K562 (cell line): ENCODE data around the gene MAP3K7CL. TPM values are rescaled to one million over a fixed set of nuclear protein-coding genes. Genes with fewer than 3 reads are reported as not detected.

Source experiments
- ATAC-seq: fragments of 200-7000 bp; cut with Tn5 transposase; 3 replicates; pipeline ENCODE4 v1.9.1; 2020; ENCODE audit warnings: moderate library complexity
- BruUV-seq: library from RNA; stranded (reverse); fragments of 400-500 nt; replicated peaks from 2 replicates; lab custom pipeline; 2021; lab: Mats Ljungman, UMichigan
- CTCF ChIA-PET: fragments of 300-600 bp; formaldehyde crosslinking; extraction: SDS; loops from one replicate; lab custom pipeline; 2021; ENCODE audit warnings: low intra/inter-chr PET ratio; lab: Yijun Ruan, JAX
- POLR2A ChIA-PET: fragments of 300-600, 350-650 bp; sonication (Branson Sonifier 250); formaldehyde crosslinking; extraction: SDS; loops from one replicate; lab custom pipeline; 2021; ENCODE audit warnings: antibody characterized with exemption, inconsistent platforms; lab: Yijun Ruan, JAX
- DNase-seq, 4 experiments: peaks; one replicate each; pipeline versions ENCODE4 v3.0.0 to v3.0.0-alpha.2; 2011 to 2018; ENCODE audit warnings: low spot score in 3 of 4, mixed read lengths in 3 of 4; ENCODE audit errors: extremely low read depth in 1 of 4
- FAIRE-seq: peaks from 2 replicates; lab custom pipeline; 2011; peaks lifted over from hg19 to GRCh38; lab: Jason Lieb, UNC
- H2AFZ ChIP-seq: 2 replicates; pipeline ENCODE4 v1.6.0; 2011; ENCODE audit warnings: low read depth, low read length, control low read depth, inconsistent platforms
- H3K27ac ChIP-seq: fragments of 200-600 bp; 3 replicates; pipeline ENCODE4 v1.8.0; 2011; ENCODE audit warnings: low read depth, mild to moderate bottlenecking, control low read depth, inconsistent platforms, low read length, moderate library complexity, mixed read lengths; ENCODE audit errors: extremely low read depth
- H3K27me3 ChIP-seq, 2 experiments: fragments of 300-600 bp in 1 of 2; 2 replicates in 1 of 2; 3 replicates in 1 of 2; pipeline versions ENCODE4 v1.6.0 to v1.8.0; 2011; ENCODE audit warnings: inconsistent platforms in 2 of 2, low read length in 2 of 2, mild to moderate bottlenecking in 1 of 2, mixed read lengths in 1 of 2, moderate library complexity in 1 of 2; ENCODE audit not compliant: control insufficient read depth in 2 of 2, insufficient read depth in 2 of 2
- H3K36me3 ChIP-seq: fragments of 300-600 bp; 3 replicates; pipeline ENCODE4 v1.8.0; 2011; ENCODE audit warnings: mild to moderate bottlenecking, low read length, inconsistent platforms; ENCODE audit not compliant: control insufficient read depth, insufficient read depth
- H3K4me1 ChIP-seq, 2 experiments: fragments of 200-600 bp in 1 of 2; replicated peaks in 1 of 2; 2 replicates in 1 of 2; 3 replicates in 1 of 2; pipeline versions ENCODE4 v1.5.1 to v1.8.0; 2011; ENCODE audit warnings: inconsistent platforms in 2 of 2, low read length in 2 of 2, mild to moderate bottlenecking in 1 of 2, mixed read lengths in 1 of 2, moderate library complexity in 1 of 2; ENCODE audit not compliant: control insufficient read depth in 2 of 2, insufficient read depth in 2 of 2
- H3K4me2 ChIP-seq: 2 replicates; pipeline ENCODE4 v1.6.1; 2011; ENCODE audit warnings: low read length, control low read depth, inconsistent platforms, mixed read lengths; ENCODE audit not compliant: insufficient read depth
- H3K4me3 ChIP-seq: fragments of 200-600 bp; sonication (generic), shearing (Covaris generic); 2 replicates; pipeline ENCODE4 v1.5.1; 2016; ENCODE audit warnings: control low read depth, inconsistent platforms
- H3K79me2 ChIP-seq: fragments of 200-600 bp; 3 replicates; pipeline ENCODE4 v1.8.0; 2011; ENCODE audit warnings: low read length, inconsistent platforms; ENCODE audit not compliant: control insufficient read depth, insufficient read depth
- H3K9ac ChIP-seq, 2 experiments: 2 replicates each; pipeline versions ENCODE4 v1.6.0 to v1.6.1; 2011; ENCODE audit warnings: low read depth in 2 of 2, low read length in 2 of 2, control low read depth in 1 of 2, inconsistent platforms in 1 of 2, mild to moderate bottlenecking in 1 of 2, mixed read lengths in 1 of 2; ENCODE audit not compliant: insufficient read depth in 1 of 2
- H3K9me1 ChIP-seq: one replicate; pipeline ENCODE4 v1.6.0; 2011; ENCODE audit warnings: inconsistent platforms, mild to moderate bottlenecking, low read length, moderate library complexity; ENCODE audit not compliant: control insufficient read depth, insufficient read depth
- H3K9me3 ChIP-seq: replicated peaks from 2 replicates; pipeline ENCODE4 v1.5.1; 2011; ENCODE audit warnings: low read depth, low read length, inconsistent platforms; ENCODE audit not compliant: control insufficient read depth, insufficient read depth
- H4K20me1 ChIP-seq: replicated peaks from 2 replicates; pipeline ENCODE4 v1.6.1; 2011; ENCODE audit warnings: low read length, inconsistent platforms, mixed read lengths; ENCODE audit not compliant: control insufficient read depth, insufficient read depth
- BRF2 ChIP-seq: IDR thresholded peaks from 3 replicates; pipeline ENCODE4 v1.6.1; 2011; ENCODE audit warnings: borderline replicate concordance, mild to moderate bottlenecking; ENCODE audit not compliant: insufficient read length, insufficient read depth
- CTCF ChIP-seq, 3 experiments: IDR thresholded peaks in 2 of 3; conservative IDR thresholded peaks in 1 of 3; 2 replicates each; pipeline ENCODE4 v1.5.1; 2011 to 2012; ENCODE audit warnings: low read length in 3 of 3, mild to moderate bottlenecking in 3 of 3, control low read depth in 2 of 3, improper control_type of control experiment in 1 of 3, inconsistent platforms in 1 of 3, low read depth in 1 of 3, mixed read lengths in 1 of 3, moderate library complexity in 1 of 3; ENCODE audit not compliant: insufficient read depth in 2 of 3
- GMEB1 ChIP-seq: fragments of 250-450 bp; sonication (Bioruptor Pico); IDR thresholded peaks from 2 replicates; pipeline ENCODE4 v1.4.0; 2020; ENCODE audit warnings: mild to moderate bottlenecking
- HIVEP1 ChIP-seq: fragments of 250-450 bp; sonication (Bioruptor Pico); IDR thresholded peaks from 2 replicates; pipeline ENCODE4 v1.4.0; 2020; ENCODE audit warnings: mild to moderate bottlenecking
- ID3 ChIP-seq, 2 experiments: fragments of 250-450 bp in 1 of 2; fragments of 450-650 bp in 1 of 2; sonication (Bioruptor Pico) in 1 of 2; IDR thresholded peaks; 2 replicates each; pipeline versions ENCODE4 v1.6.1 to v1.8.0; 2016 to 2021; ENCODE audit warnings: mild to moderate bottlenecking in 2 of 2, moderate library complexity in 2 of 2, missing compliant biosample characterization in 1 of 2, missing genetic modification characterization in 1 of 2
- RBM22 ChIP-seq: fragments of 200-400 bp; formaldehyde crosslinking; IDR thresholded peaks from 2 replicates; pipeline ENCODE4 v1.6.1; 2018; ENCODE audit warnings: low read length, low read depth; ENCODE audit not compliant: poor library complexity, severe bottlenecking
- STAT5B ChIP-seq: fragments of 250-450 bp; sonication (Bioruptor Pico); IDR thresholded peaks from 2 replicates; pipeline ENCODE4 v1.8.0; 2021; ENCODE audit warnings: mild to moderate bottlenecking, inconsistent platforms
- TOE1 ChIP-seq, 2 experiments: fragments of 450-650 bp in 1 of 2; sonication (generic) in 1 of 2; formaldehyde crosslinking in 1 of 2; IDR thresholded peaks; 2 replicates each; pipeline versions ENCODE4 v1.7.1 to v1.8.0; 2016 to 2022; ENCODE audit warnings: borderline replicate concordance in 2 of 2, mild to moderate bottlenecking in 2 of 2, antibody characterized with exemption in 1 of 2, inconsistent platforms in 1 of 2, low read depth in 1 of 2, missing genetic modification reagents in 1 of 2, moderate library complexity in 1 of 2
- ZNF583 ChIP-seq: fragments of 250-450 bp; sonication (Bioruptor Pico); IDR thresholded peaks from 2 replicates; pipeline ENCODE4 v1.4.0; 2020
- ZNF584 ChIP-seq: fragments of 200-800 bp; sonication (Bioruptor generic); IDR thresholded peaks from 2 replicates; pipeline ENCODE4 v1.6.1; 2016; ENCODE audit warnings: low read depth, mild to moderate bottlenecking, missing genetic modification characterization, missing compliant biosample characterization
- ZZZ3 ChIP-seq: fragments of 450-650 bp; IDR thresholded peaks from 2 replicates; pipeline ENCODE4 v1.6.1; 2016; ENCODE audit warnings: antibody characterized with exemption, mild to moderate bottlenecking, moderate library complexity
- WGBS: fragments of 100-300 bp; shearing (Covaris generic); methylation state at CpG from one replicate; pipeline ENCODE4 v1.1.6; 2016; ENCODE audit warnings: low coverage, mixed read lengths; ENCODE audit not compliant: insufficient coverage; ENCODE audit errors: missing lambda C conversion rate; 5-methylcytosine and 5-hydroxymethylcytosine counted together
- in situ Hi-C: fragments of 300-500 bp; cut with MboI; formaldehyde crosslinking; loops from 4 replicates; pipeline ENCODE4 v1.15.0; 2018; ENCODE audit warnings: inconsistent platforms, mixed read lengths
- intact Hi-C: fragments of 100-400 bp; cut with micrococcal nuclease; formaldehyde crosslinking; loops from 2 replicates; pipeline ENCODE4 v1.14.2; 2022
- polyA plus RNA-seq, 8 experiments: library from polyadenylated mRNA; depleted of rRNA in 4 of 8; stranded (reverse) in 5 of 8; unstranded in 3 of 8; fragments of >200 nt; fragmentation: Nextera tagmentation in 2 of 8; fragmentation: Illumina TruSeq in 1 of 8; extraction: Ambion mirVana in 2 of 8; extraction: Trizol in 1 of 8; gene quantifications; 2 replicates each; pipeline versions ENCODE4 v1.2.1 to v1.2.3, GENCODE V29; 2011 to 2014; ENCODE audit warnings: inconsistent platforms in 1 of 8, missing spikeins in 1 of 8
- total RNA-seq, 7 experiments: library from RNA; depleted of rRNA in 6 of 7; stranded (reverse); fragments of >200 nt in 6 of 7; fragmentation: Illumina TruSeq in 2 of 7; extraction: Trizol in 2 of 7; gene quantifications; 2 replicates each; pipeline versions ENCODE4 v1.2.1 to v1.2.3, GENCODE V29; 2011 to 2021; ENCODE audit warnings: low replicate concordance in 1 of 7
- TF ChIP-seq, protein P1 (sequence below): fragments of 450-650 bp; IDR thresholded peaks from 2 replicates; pipeline ENCODE4 v1.6.1; 2018; ENCODE audit warnings: mild to moderate bottlenecking, low read depth; ENCODE audit not compliant: partially characterized antibody

MAP3K7CL gene
- total and polyA plus RNA-seq, 9 of the 15 experiments (the other 6 are each of a cell fraction or from before 2014, with no cell fraction given) = 0.13 to 0.15 (median 0.14) TPM; not detected in 6

DNA sequence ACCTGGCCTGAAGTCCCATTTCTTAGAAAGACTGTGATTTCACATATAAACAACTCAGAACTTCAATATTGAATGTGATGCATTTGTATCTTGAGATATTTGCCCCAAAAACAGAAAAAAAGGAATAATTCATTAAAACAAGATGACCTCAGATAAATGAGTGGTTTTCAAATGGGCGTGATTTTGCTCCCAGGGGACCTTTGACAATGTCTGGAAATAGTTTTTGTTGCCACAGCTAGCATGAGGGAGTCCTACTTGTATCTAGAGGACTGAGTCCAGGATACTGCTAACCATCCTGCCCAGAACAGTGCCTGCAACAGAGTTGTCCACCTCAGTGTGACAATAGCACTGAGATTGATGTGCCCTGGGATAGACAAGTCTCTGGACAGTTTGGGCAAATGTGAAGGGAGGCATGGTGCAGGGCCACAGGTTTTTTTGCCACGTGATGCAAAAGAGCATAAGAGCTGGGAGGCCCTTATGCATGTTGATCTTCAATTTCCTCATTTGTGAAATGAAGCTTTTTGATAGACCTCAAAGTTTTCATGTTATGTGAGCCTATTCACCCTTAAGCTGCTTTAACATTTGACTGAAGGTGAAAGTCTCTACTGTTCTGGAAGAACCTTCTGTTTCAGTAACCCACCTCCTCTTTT, 46.2 kb downstream of the MAP3K7CL start:
- CTCF ChIA-PET = no interaction called here
- H3K4me1 ChIP-seq = no peaks in the 10 kb centered on the region
- H3K9ac ChIP-seq = no peak overlapping the region
- POLR2A ChIA-PET = no interaction called here
- no peak overlapping the region for H2AFZ ChIP-seq
- no peaks in the 10 kb centered on the region for H3K9me1 ChIP-seq
- H3K4me3 ChIP-seq = no peak overlapping the region
- no peaks in the 10 kb centered on the region for H3K79me2 ChIP-seq
- in situ Hi-C loops = no loop called here
- no peak for DNase-seq
- H3K27ac ChIP-seq = no peak overlapping the region
- 0% methylated on average over 2 of the region's 2 CpGs for WGBS
- intact Hi-C loops = no loop called here
- no peaks in the 10 kb centered on the region for H3K9me3 ChIP-seq
- H4K20me1 ChIP-seq = no peaks in the 10 kb centered on the region
- peaks cover 12 to 25% of the 10 kb centered on the region in 2 experiments for H3K27me3 ChIP-seq
- FAIRE-seq = no peak
- ATAC-seq = no peak
- no peaks in the 10 kb centered on the region for H3K36me3 ChIP-seq
- no TSS peak for BruUV-seq
- H3K4me2 ChIP-seq = no peak overlapping the region
- TF ChIP-seq ZZZ3 (no peak), RBM22 (no peak), BRF2 (no peak), HIVEP1 (CRISPR knock-in tag) (no peak), GMEB1 (CRISPR knock-in tag) (no peak), CTCF (IDR thresholded peaks at IDR 0.05 in 2 of 3, conservative IDR thresholded peaks at IDR 0.05 in 1 of 3; ENCODE audit: insufficient read depth in 2 of 3, low read depth in 1 of 3, low read length in 3 of 3) (no peak), ID3 (CRISPR knock-in tag; IDR thresholded peaks at IDR 0.05) (no peak), ID3 (tag; IDR thresholded peaks at IDR 0.05) (no peak), STAT5B (CRISPR knock-in tag) (no peak), ZNF583 (CRISPR knock-in tag) (no peak), ZNF584 (CRISPR knock-in tag) (no peak), TOE1 (IDR thresholded peaks at IDR 0.05; ENCODE audit: borderline replicate concordance) (no peak), TOE1 (CRISPR knock-in tag; IDR thresholded peaks at IDR 0.05; ENCODE audit: borderline replicate concordance, low read depth) (no peak)
- TF ChIP-seq, protein P1, sequence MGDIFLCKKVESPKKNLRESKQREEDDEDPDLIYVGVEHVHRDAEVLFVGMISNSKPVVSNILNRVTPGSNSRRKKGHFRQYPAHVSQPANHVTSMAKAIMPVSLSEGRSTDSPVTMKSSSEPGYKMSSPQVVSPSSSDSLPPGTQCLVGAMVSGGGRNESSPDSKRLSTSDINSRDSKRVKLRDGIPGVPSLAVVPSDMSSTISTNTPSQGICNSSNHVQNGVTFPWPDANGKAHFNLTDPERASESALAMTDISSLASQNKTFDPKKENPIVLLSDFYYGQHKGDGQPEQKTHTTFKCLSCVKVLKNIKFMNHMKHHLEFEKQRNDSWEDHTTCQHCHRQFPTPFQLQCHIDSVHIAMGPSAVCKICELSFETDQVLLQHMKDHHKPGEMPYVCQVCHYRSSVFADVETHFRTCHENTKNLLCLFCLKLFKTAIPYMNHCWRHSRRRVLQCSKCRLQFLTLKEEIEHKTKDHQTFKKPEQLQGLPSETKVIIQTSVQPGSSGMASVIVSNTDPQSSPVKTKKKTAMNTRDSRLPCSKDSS = no peak
